ENCODE measurements around the gene KLHL28.

GRCh38 chr14:44960646-44961045, 1.1 kb downstream of the KLHL28 start:
- TF ChIP-seq CTCF (conservative IDR thresholded peaks at IDR 0.05; ENCODE audit: low read length) (no peak), EZH2phosphoT487 (IDR thresholded peaks at IDR 0.05; ENCODE audit: borderline replicate concordance) (no peak)

All from Loucy (cell line).